Frontal cortex (tissue), 4 donors: ENCODE results near the gene SND1. TPM values are rescaled to one million over a fixed set of nuclear protein-coding genes. Genes with fewer than 3 reads are reported as not detected.

Experiments
- DNase-seq, 2 donors: peaks; one replicate each; pipeline ENCODE4 v3.0.0; 2012; ENCODE audit warnings: low spot score in 2 of 2
- FAIRE-seq: peaks from 2 replicates; lab custom pipeline; 2012; peaks lifted over from hg19 to GRCh38; lab: Jason Lieb, UNC
- total RNA-seq: library from RNA; depleted of rRNA; stranded (reverse); fragments of >200 nt; gene quantifications from one replicate; pipeline ENCODE4 v1.2.3, GENCODE V29; 2014
- donor health status: control.
- donor health status: control.
- donor health status: control.

SND1 gene
- total RNA-seq, 1 donor from 2014 or later, result 56.3 TPM

GRCh38 chr7:127758845-127759244 is 106.9 kb downstream of the SND1 start:
- no peak for DNase-seq
- no peak for FAIRE-seq

- FAIRE-seq (no peak), DNase-seq (no peak)
Measured at GRCh38 chr7:127759945-127760421, 108.0 kb downstream of the SND1 start.

GRCh38 chr7:127760436-127761031 is 108.5 kb downstream of the SND1 start:
- FAIRE-seq (no peak), DNase-seq (no peak)

GRCh38 chr7:127761196-127761595 is 109.2 kb downstream of the SND1 start:
- FAIRE-seq, result no peak
- DNase-seq, result no peak

- DNase-seq, result no peak
- FAIRE-seq, result no peak
Measured at GRCh38 chr7:127764681-127765080, 112.7 kb downstream of the SND1 start.

GRCh38 chr7:127765150-127765549 is 113.2 kb downstream of the SND1 start:
- DNase-seq, result no peak

GRCh38 chr7:127766831-127767459 is 115.0 kb downstream of the SND1 start:
- no peak for FAIRE-seq
- DNase-seq, result no peak

More at GRCh38 chr7:127765150-127765549, 113.2 kb downstream of the SND1 start:
- FAIRE-seq, result no peak

GRCh38 chr7:127768241-127768640 is 116.2 kb downstream of the SND1 start:
- DNase-seq, result no peak
- no peak for FAIRE-seq

GRCh38 chr7:127769137-127769536 is 117.1 kb downstream of the SND1 start:
- no peak for FAIRE-seq
- DNase-seq, result no peak

- FAIRE-seq, result no peak
- DNase-seq, result no peak
Measured at GRCh38 chr7:127769696-127770400, 117.9 kb downstream of the SND1 start.

- no peak for FAIRE-seq
- no peak for DNase-seq
Measured at GRCh38 chr7:127770885-127771284, 118.9 kb downstream of the SND1 start.

- FAIRE-seq, result no peak
- DNase-seq, result no peak
Measured at GRCh38 chr7:127771707-127772106, 119.7 kb downstream of the SND1 start.

- no peak for FAIRE-seq
Measured at GRCh38 chr7:127776776-127777386, 124.9 kb downstream of the SND1 start.

GRCh38 chr7:127780489-127780888 is 128.5 kb downstream of the SND1 start:
- FAIRE-seq (no peak), DNase-seq (no peak)

More at GRCh38 chr7:127776776-127777386, 124.9 kb downstream of the SND1 start:
- DNase-seq, result no peak

GRCh38 chr7:127781081-127781480 is 129.1 kb downstream of the SND1 start:
- no peak for DNase-seq
- FAIRE-seq, result no peak

GRCh38 chr7:127782075-127782474 is 130.1 kb downstream of the SND1 start:
- DNase-seq, result no peak

GRCh38 chr7:127782654-127783559 is 130.9 kb downstream of the SND1 start:
- no peak for DNase-seq
- FAIRE-seq, result no peak

More at GRCh38 chr7:127782075-127782474, 130.1 kb downstream of the SND1 start:
- FAIRE-seq, result no peak

- FAIRE-seq, result no peak
Measured at GRCh38 chr7:127786184-127786583, 134.2 kb downstream of the SND1 start.

GRCh38 chr7:127789031-127789430 is 137.0 kb downstream of the SND1 start:
- DNase-seq (no peak), FAIRE-seq (no peak)

More at GRCh38 chr7:127786184-127786583, 134.2 kb downstream of the SND1 start:
- DNase-seq, result no peak
